Activated T-cell treated with anti-CD3 and anti-CD28 coated beads, Interleukin-2, amount 50 U/mL, for 24 hours (primary cell): ENCODE data around the gene MMEL1.
A peak's percentile ranks its signal among the peaks of the same experiment; 100 is the strongest.
"Not testable (repeated sequence)": the region's sequence is repeated elsewhere in the genome, so short reads cannot be mapped to it uniquely, and the experiment has no call there.

Experiments
- DNase-seq: peaks from one replicate; pipeline ENCODE4 v3.0.0-alpha.2; 2020
- H3K27ac Mint-ChIP-seq: 2 replicates; pipeline ENCODE4 v1.8.0; 2020; ENCODE audit warnings: mild to moderate bottlenecking, mixed read lengths
- H3K27me3 Mint-ChIP-seq: 2 replicates; pipeline ENCODE4 v1.8.0; 2020; ENCODE audit warnings: mixed read lengths
- H3K36me3 Mint-ChIP-seq: 2 replicates; pipeline ENCODE4 v1.8.0; 2020; ENCODE audit warnings: low read depth, mixed read lengths
- H3K4me1 Mint-ChIP-seq: 2 replicates; pipeline ENCODE4 v1.8.0; 2020; ENCODE audit warnings: low read depth, mixed read lengths
- H3K4me3 Mint-ChIP-seq: 2 replicates; pipeline ENCODE4 v1.8.0; 2020; ENCODE audit warnings: mild to moderate bottlenecking, moderate library complexity, mixed read lengths
- H3K9me3 Mint-ChIP-seq: 2 replicates; pipeline ENCODE4 v1.8.0; 2020; ENCODE audit warnings: mixed read lengths

Gene MMEL1

GRCh38 chr1:2625748-2626147 lies 7.1 kb downstream of the MMEL1 start:
- H3K9me3 Mint-ChIP-seq, H3K36me3 Mint-ChIP-seq, H3K4me3 Mint-ChIP-seq, H3K27ac Mint-ChIP-seq: not testable (repeated sequence)
- peak; percentile 8 for DNase-seq
- Mint-ChIP-seq H3K27me3 (peaks cover 49% of the 10 kb centered on the region), H3K4me1 (peaks cover 14% of the 10 kb centered on the region)

GRCh38 chr1:2625311-2625710 lies 7.5 kb downstream of the MMEL1 start:
- H3K4me3 Mint-ChIP-seq = no peak overlapping the region

GRCh38 chr1:2624735-2625300 lies 8.0 kb downstream of the MMEL1 start:
- Mint-ChIP-seq H3K9me3 (no peaks in the 10 kb centered on the region), H3K27me3 (peaks cover 40% of the 10 kb centered on the region), H3K36me3 (no peaks in the 10 kb centered on the region), H3K4me3 (no peak overlapping the region), H3K4me1 (peaks cover 11% of the 10 kb centered on the region), H3K27ac (no peak overlapping the region)
- peak; percentile 5 for DNase-seq

More at GRCh38 chr1:2625311-2625710, 7.5 kb downstream of the MMEL1 start:
- no peak overlapping the region for H3K27ac Mint-ChIP-seq
- H3K36me3 Mint-ChIP-seq = no peaks in the 10 kb centered on the region
- peak; percentile 21 for DNase-seq
- peaks cover 45% of the 10 kb centered on the region for H3K27me3 Mint-ChIP-seq
- peaks cover 1% of the 10 kb centered on the region for H3K9me3 Mint-ChIP-seq
- peaks cover 13% of the 10 kb centered on the region for H3K4me1 Mint-ChIP-seq

- H3K4me3 Mint-ChIP-seq = no peak overlapping the region
- peaks cover 9% of the 10 kb centered on the region for H3K4me1 Mint-ChIP-seq
- no peak overlapping the region for H3K27ac Mint-ChIP-seq
- no peaks in the 10 kb centered on the region for H3K9me3 Mint-ChIP-seq
- peak; percentile 27 for DNase-seq
- H3K27me3 Mint-ChIP-seq = peaks cover 36% of the 10 kb centered on the region
- no peaks in the 10 kb centered on the region for H3K36me3 Mint-ChIP-seq
Observed at GRCh38 chr1:2623571-2624337, 9.1 kb downstream of the MMEL1 start.

GRCh38 chr1:2617971-2618470 lies 14.8 kb downstream of the MMEL1 start:
- Mint-ChIP-seq H3K9me3 (peaks cover 16% of the 10 kb centered on the region), H3K27me3 (peaks cover 9% of the 10 kb centered on the region), H3K4me1 (peaks cover 5% of the 10 kb centered on the region), H3K36me3 (no peaks in the 10 kb centered on the region), H3K4me3 (no peak overlapping the region), H3K27ac (no peak overlapping the region)
- no peak for DNase-seq

GRCh38 chr1:2614145-2614544 lies 18.7 kb downstream of the MMEL1 start:
- Mint-ChIP-seq H3K9me3 (peaks cover 16% of the 10 kb centered on the region), H3K27me3 (peaks cover 15% of the 10 kb centered on the region), H3K27ac (no peak overlapping the region), H3K4me3 (no peak overlapping the region), H3K36me3 (no peaks in the 10 kb centered on the region), H3K4me1 (no peaks in the 10 kb centered on the region)
- DNase-seq = no peak

- peak; percentile 8 for DNase-seq
- H3K27ac Mint-ChIP-seq = no peak overlapping the region
- no peaks in the 10 kb centered on the region for H3K4me1 Mint-ChIP-seq
- H3K36me3 Mint-ChIP-seq = no peaks in the 10 kb centered on the region
- peaks cover 12% of the 10 kb centered on the region for H3K27me3 Mint-ChIP-seq
- H3K9me3 Mint-ChIP-seq = peaks cover 16% of the 10 kb centered on the region
- H3K4me3 Mint-ChIP-seq = no peak overlapping the region
Observed at GRCh38 chr1:2612591-2613365, 20.0 kb downstream of the MMEL1 start.

- Mint-ChIP-seq H3K9me3 (peaks cover 16% of the 10 kb centered on the region), H3K4me1 (no peaks in the 10 kb centered on the region), H3K36me3 (no peaks in the 10 kb centered on the region), H3K27ac (no peak overlapping the region), H3K4me3 (no peak overlapping the region), H3K27me3 (peaks cover 12% of the 10 kb centered on the region)
- DNase-seq = peak; percentile 22
Observed at GRCh38 chr1:2611621-2612437, 21.0 kb downstream of the MMEL1 start.

GRCh38 chr1:2611031-2611501 lies 21.8 kb downstream of the MMEL1 start:
- no peak overlapping the region for H3K27ac Mint-ChIP-seq
- H3K4me1 Mint-ChIP-seq = no peaks in the 10 kb centered on the region
- peaks cover 6% of the 10 kb centered on the region for H3K27me3 Mint-ChIP-seq
- peak; percentile 36 for DNase-seq
- H3K36me3 Mint-ChIP-seq = no peaks in the 10 kb centered on the region
- H3K9me3 Mint-ChIP-seq = peaks cover 9% of the 10 kb centered on the region
- no peak overlapping the region for H3K4me3 Mint-ChIP-seq

- DNase-seq = peak; percentile 25
- peaks cover 5% of the 10 kb centered on the region for H3K9me3 Mint-ChIP-seq
Observed at GRCh38 chr1:2610036-2610959, 22.5 kb downstream of the MMEL1 start.

GRCh38 chr1:2609319-2610035 lies 23.3 kb downstream of the MMEL1 start:
- no peaks in the 10 kb centered on the region for H3K36me3 Mint-ChIP-seq
- no peak overlapping the region for H3K27ac Mint-ChIP-seq
- H3K27me3 Mint-ChIP-seq = peaks cover 6% of the 10 kb centered on the region
- H3K4me3 Mint-ChIP-seq = no peak overlapping the region
- DNase-seq = peak; percentile 8
- H3K4me1 Mint-ChIP-seq = no peaks in the 10 kb centered on the region
- H3K9me3 Mint-ChIP-seq = peaks cover 3% of the 10 kb centered on the region

More at GRCh38 chr1:2610036-2610959, 22.5 kb downstream of the MMEL1 start:
- Mint-ChIP-seq H3K4me3 (no peak overlapping the region), H3K36me3 (no peaks in the 10 kb centered on the region), H3K27ac (no peak overlapping the region), H3K4me1 (no peaks in the 10 kb centered on the region), H3K27me3 (peaks cover 6% of the 10 kb centered on the region)

- no peaks in the 10 kb centered on the region for H3K4me1 Mint-ChIP-seq
- H3K9me3 Mint-ChIP-seq = no peaks in the 10 kb centered on the region
- H3K36me3 Mint-ChIP-seq = no peaks in the 10 kb centered on the region
- H3K4me3 Mint-ChIP-seq = no peak overlapping the region
- H3K27ac Mint-ChIP-seq = no peak overlapping the region
- peak; percentile 11 for DNase-seq
- H3K27me3 Mint-ChIP-seq = peaks cover 4% of the 10 kb centered on the region
Observed at GRCh38 chr1:2607641-2608091, 25.1 kb downstream of the MMEL1 start.
